Activated T-cell treated with anti-CD3 and anti-CD28 coated beads for 1 hour (primary cell): Measurements from ENCODE around the gene LRRN3.
"Not testable (repeated sequence)": the region's sequence is repeated elsewhere in the genome, so short reads cannot be mapped to it uniquely, and the experiment has no call there.

Source experiments
- DNase-seq: peaks from one replicate; pipeline ENCODE4 v3.0.0-alpha.2; 2020; ENCODE audit warnings: low read depth

LRRN3 gene

GRCh38 chr7:111090846-111091245, at the start of gene LRRN3:
Gene LRRN3 (plus strand): TSS chr7:111091127. CDS start chr7:111122773, 31,646 bp downstream.
- no peak for DNase-seq

DNA sequence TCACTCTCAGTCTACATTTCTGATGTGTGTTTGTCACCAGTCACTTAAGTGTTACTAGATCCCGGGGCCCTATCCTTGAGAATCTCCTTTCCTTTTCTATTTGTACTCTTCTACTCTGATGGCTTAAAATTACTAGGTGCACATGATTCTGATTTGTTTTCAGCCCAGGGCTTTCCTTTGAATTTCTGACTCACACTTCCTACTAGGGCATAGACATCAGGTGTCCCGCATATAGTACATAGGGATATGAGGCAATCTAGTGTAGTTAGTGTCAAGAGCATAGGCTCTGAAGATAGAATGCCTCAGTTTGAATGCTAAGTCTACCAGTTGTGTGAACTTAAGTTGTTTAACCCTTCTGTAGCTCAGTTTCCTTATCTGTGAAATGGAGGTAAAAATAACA, 49.4 kb upstream of the LRRN3 start:
- no peak for DNase-seq

GRCh38 chr7:111042842-111043241, 48.1 kb upstream of the LRRN3 start:
- DNase-seq = no peak

DNA sequence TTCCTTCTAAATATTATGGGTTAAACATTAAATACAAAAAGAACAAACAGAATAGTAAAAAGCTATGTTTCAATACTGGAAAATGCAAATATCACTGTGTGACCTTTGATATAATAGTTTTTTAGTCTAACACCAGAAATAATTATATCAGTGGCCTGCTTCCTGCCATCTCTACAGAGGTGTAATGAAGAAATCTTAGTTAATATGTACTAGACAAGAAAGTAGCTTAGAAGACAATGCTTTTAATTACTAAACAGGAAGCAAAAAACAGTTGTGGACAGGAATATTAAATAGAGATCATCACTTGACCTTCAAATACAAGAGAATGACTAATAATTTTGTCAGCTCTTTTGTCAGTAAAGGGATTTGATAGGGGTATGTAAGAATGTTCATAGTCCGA, 47.4 kb upstream of the LRRN3 start:
- no peak for DNase-seq

DNA sequence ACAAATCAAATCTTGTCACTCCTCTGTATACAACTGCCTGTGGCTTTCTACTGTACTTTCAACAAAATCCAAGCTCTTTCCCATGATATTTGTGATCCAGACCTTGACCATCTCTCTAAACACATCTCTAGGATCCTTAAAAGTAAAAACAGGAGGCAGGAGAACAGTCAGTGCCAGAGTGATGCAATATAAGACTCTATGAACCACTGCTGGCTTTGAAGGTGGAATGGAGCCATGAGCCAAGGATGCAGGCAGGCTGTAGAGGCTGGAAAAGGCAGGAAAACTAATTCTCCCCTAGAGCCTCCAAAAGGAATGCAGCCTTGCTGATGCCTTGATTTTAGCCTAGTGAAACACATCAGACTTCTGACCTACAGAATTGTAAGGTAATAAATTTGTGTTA, 45.5 kb upstream of the LRRN3 start:
- DNase-seq = no peak

DNA sequence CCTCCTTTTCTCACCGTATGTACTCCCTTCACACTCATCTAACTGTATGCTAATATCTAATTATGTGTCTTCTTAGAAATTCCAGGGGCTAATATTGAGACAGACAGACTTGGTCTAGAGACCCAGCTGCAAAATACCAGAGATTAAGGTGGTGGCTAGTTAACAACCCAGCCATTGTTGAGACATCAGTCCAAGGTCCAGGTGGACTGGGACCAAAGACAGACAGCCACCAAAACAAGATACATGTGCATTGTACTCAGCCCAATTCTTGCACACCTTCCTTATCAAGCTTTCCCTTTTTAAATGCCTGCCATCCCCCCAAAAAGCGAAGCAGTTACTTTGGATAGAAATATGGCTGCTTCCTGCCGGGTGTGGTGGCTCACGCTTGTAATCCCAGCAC, 43.3 kb upstream of the LRRN3 start:
- DNase-seq = no peak

GRCh38 chr7:111049971-111050680, 40.8 kb upstream of the LRRN3 start:
- no peak for DNase-seq

GRCh38 chr7:111050875-111051416, 40.0 kb upstream of the LRRN3 start:
- DNase-seq = no peak

DNA sequence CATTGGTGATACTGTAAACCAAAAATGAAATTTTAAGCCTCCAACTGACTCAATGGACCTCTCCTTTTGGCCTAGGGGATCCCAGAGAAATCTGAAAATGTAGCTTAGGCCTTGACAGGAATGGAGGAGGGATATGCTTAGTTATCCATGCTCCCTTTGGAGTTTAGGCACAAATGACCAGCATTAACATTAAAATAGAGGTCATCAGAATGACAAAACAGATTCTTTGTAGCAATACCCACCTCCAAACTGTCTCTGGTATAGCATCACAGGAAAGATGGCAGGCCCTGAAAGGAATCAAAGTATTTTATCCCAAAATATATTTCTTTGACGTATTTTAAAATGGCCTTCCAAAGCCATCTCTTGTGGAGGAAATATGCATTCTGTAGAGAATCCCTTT, 39.1 kb upstream of the LRRN3 start:
- DNase-seq = no peak

DNA sequence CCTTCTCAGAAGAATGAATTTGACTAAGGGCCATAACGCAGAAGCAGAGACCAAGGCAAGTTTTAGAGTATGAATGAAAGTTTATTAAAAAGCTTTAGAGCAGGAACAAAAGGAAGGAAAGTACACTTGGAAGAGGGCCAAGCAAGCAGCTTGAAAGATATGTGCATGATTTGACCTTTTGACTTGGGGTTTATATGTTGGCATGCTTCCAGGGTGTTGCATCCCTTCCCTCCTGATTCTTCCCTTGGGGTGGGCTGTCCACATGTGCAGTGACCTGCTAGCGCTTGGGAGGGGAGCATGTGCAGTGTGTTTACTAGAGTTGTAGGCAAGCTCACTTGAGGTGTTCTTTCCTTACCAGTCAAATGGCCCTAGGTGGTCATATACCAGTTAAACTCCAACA, 37.9 kb upstream of the LRRN3 start:
- no peak for DNase-seq

DNA sequence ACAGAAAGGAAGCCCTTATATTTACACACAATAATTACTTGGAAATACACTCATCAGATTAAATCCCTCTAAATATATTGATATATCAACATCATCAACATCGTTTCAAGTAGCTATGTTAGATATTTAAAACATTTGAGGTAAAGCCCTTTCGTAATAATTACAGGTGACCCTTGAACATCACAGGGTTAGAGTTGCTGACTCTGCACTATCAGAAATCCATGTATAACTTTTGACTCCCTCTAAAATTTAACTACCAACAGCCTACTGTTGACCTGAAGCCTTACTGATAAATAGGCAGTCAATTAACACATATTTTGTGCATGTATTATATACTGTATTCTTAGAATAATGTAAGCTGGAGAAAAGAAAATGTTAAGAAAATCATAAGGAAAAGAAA, 34.6 kb upstream of the LRRN3 start:
- no peak for DNase-seq

GRCh38 chr7:111057066-111057465, 33.9 kb upstream of the LRRN3 start:
- no peak for DNase-seq

DNA sequence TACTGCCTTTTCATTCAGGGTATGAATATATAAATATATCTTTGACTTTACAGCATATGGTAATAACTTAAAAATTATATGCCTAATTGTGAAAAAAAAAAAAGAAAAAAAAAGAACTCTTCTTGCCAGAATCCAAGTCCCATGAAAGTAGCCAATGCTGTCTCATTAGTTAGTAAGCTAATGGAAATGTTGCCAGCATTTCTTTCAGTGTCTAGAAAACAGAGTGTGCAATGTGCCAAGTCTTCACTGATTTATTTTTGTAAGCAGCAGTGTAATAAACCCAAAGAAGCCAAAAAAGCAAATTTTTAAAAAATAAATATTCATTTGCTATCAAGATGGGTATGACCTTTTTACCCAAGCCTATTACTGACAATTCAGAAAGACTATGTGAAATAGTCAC, 31.1 kb upstream of the LRRN3 start:
- DNase-seq = no peak

- DNase-seq = no peak
Measured at GRCh38 chr7:111063166-111063565, 27.8 kb upstream of the LRRN3 start.

GRCh38 chr7:111067251-111067650, 23.7 kb upstream of the LRRN3 start:
- DNase-seq = no peak

DNA sequence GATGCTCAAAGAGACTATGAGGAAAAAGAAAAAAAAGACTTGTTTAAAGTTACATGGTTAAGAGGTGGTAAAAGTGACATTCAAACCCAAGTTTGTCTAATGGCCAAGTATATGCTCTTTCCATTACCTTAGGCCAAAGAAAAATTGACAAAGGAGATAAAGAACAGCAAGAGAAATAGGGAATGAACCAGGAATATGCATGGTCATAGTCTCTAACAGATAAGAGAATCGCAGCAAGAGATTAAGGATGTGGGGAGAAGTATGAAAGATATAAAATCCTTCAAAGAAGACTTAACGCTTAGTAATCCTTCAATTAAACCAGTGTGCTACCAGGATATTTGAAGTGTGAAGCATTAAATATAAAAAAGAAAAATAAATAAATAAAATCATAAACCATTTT, 23.2 kb upstream of the LRRN3 start:
- no peak for DNase-seq

GRCh38 chr7:111068618-111069017, 22.3 kb upstream of the LRRN3 start:
- no peak for DNase-seq

- no peak for DNase-seq
Measured at GRCh38 chr7:111071556-111071955, 19.4 kb upstream of the LRRN3 start.

GRCh38 chr7:111072658-111073057, 18.3 kb upstream of the LRRN3 start:
- not testable (repeated sequence) for DNase-seq

DNA sequence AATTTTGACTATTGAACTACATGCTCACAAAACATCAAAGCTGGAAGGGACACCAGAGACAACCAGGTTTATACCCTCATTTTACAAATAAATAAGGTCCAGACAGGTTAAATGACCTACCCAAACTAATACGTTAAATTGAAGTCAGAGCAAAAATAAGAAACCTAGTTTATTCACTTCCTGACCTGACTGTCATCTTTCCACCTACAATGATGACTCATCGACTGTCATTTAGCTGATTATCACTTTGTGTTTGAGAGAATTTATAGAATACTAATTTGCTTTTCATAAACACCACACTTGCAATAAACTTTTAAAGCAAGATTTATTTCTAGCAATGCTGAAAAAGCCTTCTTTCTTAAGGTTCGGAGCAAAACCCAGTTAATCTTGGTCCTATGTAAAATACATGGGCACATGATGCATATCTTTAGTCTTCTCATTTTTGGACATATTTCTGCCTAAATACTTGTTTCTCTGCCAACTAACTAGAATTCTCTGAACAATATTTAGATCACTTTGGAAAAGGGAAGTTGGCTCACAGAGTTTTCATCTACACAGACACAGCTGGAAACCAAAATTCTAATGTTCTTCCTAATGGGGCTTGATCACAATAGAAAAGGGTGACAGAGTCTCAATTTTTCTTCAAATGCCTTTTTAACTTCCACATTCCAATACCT, 16.7 kb upstream of the LRRN3 start:
- DNase-seq = no peak

GRCh38 chr7:111074748-111075146, 16.2 kb upstream of the LRRN3 start:
- no peak for DNase-seq

DNA sequence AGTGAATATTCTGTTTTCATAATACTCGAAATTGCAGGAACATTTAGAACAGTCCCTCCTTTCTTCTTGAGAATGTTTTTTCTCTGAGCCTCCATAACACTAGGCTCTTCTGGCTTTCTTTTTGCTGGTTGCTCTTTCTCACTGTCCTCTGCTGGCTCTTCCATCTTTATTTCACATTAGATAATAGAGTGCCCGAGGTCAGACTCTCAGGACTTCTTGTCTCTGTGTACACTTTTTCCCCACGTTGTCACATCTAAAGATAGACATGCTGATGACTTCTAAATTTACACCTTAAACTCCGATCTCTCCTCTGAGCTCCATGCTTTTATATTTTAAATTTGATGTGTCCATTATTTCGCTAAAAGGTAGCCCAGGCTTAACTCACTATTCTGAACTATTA, 15.4 kb upstream of the LRRN3 start:
- no peak for DNase-seq

DNA sequence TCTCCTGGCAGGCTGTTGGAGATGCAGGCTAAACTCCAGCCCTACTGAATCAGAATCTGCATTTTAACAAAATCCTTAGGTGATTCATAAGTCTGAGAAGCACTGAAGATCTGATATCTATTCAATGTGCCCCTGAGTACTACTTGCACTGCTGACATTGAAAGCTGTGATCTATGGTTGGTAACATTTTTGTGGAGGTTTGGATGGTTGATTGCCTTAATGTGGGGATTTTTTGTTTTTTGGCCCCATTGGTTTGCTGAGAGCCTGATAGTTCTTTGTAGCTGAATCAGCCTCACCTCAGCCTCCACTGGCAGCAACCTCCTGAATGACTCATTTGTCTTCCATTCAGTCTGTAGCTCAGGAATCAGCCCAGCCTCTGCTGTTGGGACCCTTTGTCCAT, 14.7 kb upstream of the LRRN3 start:
- no peak for DNase-seq

- no peak for DNase-seq
Measured at GRCh38 chr7:111077001-111077400, 13.9 kb upstream of the LRRN3 start.
